ENCODE data around the gene DRAXIN. TPM values are rescaled to one million over a fixed set of nuclear protein-coding genes. Genes with fewer than 3 reads are reported as not detected.

Gene DRAXIN
- total RNA-seq, 1 experiment from 2014 or later = 20.5 TPM

- Histone ChIP-seq H2BK15ac (ENCODE audit: low read depth, low read length) (no peak overlapping the region; the same call in 1 of the 2 replicates), H3K23ac (ENCODE audit: insufficient read length, low read depth, low read length) (no peak overlapping the region), H3K27me3 (ENCODE audit: insufficient read depth, low read length) (no peaks in the 10 kb centered on the region; the same call in 1 of the 2 replicates), H3K27ac (ENCODE audit: insufficient read length, low read depth, low read length) (no peak overlapping the region), H3K23me2 (ENCODE audit: insufficient read length, low read depth, low read length, poor library complexity, severe bottlenecking) (no peaks in the 10 kb centered on the region), H3K4me2 (ENCODE audit: insufficient read depth, insufficient read length, low read length) (no peak overlapping the region), H3K56ac (ENCODE audit: insufficient read length, low read depth, low read length) (no peak overlapping the region), H2AFZ (ENCODE audit: low read length) (no peak overlapping the region), H3K9me3 (ENCODE audit: control insufficient read depth, low read depth, low read length) (no peaks in the 10 kb centered on the region), H3K14ac (ENCODE audit: insufficient read depth, low read length) (no peak overlapping the region), H3T11ph (ENCODE audit: low read length) (no peak overlapping the region), H3K4me1 (ENCODE audit: insufficient read depth, low read length) (no peaks in the 10 kb centered on the region), H2BK5ac (ENCODE audit: insufficient read length, low read length) (no peak overlapping the region), H4K8ac (replicated peaks; ENCODE audit: insufficient read length, low read depth, low read length) (no peak overlapping the region), H3K18ac (ENCODE audit: insufficient read length, low read depth, low read length) (no peak overlapping the region), H2BK120ac (ENCODE audit: low read depth, low read length, poor library complexity, severe bottlenecking) (no peak overlapping the region), H3K79me2 (ENCODE audit: insufficient read depth, low read length) (no peaks in the 10 kb centered on the region), H3K79me1 (ENCODE audit: insufficient read depth, low read depth, low read length, poor library complexity, severe bottlenecking) (no peaks in the 10 kb centered on the region), H2BK20ac (ENCODE audit: low read depth, low read length, poor library complexity, severe bottlenecking) (no peak overlapping the region), H4K91ac (ENCODE audit: insufficient read length, low read depth, low read length) (no peak overlapping the region), H4K20me1 (ENCODE audit: control insufficient read depth, insufficient read depth, insufficient read length) (no peaks in the 10 kb centered on the region), H3K9ac (ENCODE audit: extremely low read depth, insufficient read length, low read length) (no peak overlapping the region), H3K4ac (ENCODE audit: low read depth, low read length) (no peak overlapping the region), H4K5ac (ENCODE audit: insufficient read length, low read depth, low read length) (no peak overlapping the region), H2AK5ac (ENCODE audit: insufficient read length, low read length) (no peak overlapping the region), H2BK12ac (ENCODE audit: insufficient read length, low read depth, low read length) (no peak overlapping the region)
- no peak overlapping the region; a peak in 1 of 5 replicates for H3K4me3 Mint-ChIP-seq
- H3K36me3 Mint-ChIP-seq (ENCODE audit: insufficient read depth in 1 of 3, low read depth in 3 of 3) = no peaks in the 10 kb centered on the region; a peak in 1 of 7 replicates
- no peak for DNase-seq
- no peak for TF ChIP-seq CTCF (conservative IDR thresholded peaks at IDR 0.05)
- peaks cover 15 to 25% of the 10 kb centered on the region in 2 experiments for H3K4me1 Mint-ChIP-seq
- peaks cover 43% of the 10 kb centered on the region for H3K27me3 Mint-ChIP-seq (ENCODE audit: low read depth)
- H3K27ac Mint-ChIP-seq = no peak overlapping the region
- no peaks in the 10 kb centered on the region; a peak in 1 of 5 replicates for H3K9me3 Mint-ChIP-seq
- WGBS (ENCODE audit: extremely low coverage, insufficient read length, low lambda C conversion rate) = no CpG with 5 or more reads among the region's 6 CpGs
Observed at GRCh38 chr1:11648039-11648438, 43.5 kb upstream of the DRAXIN start.

Measured in H9 (cell line).